KMS-11 (cell line): ENCODE measurements around the gene CATSPER1.
"Not testable (repeated sequence)": the region's sequence is repeated elsewhere in the genome, so short reads cannot be mapped to it uniquely, and the experiment has no call there.

Experiments used
- H2AFZ ChIP-seq: fragments of 200-600 bp; sonication (generic); 2 replicates; pipeline ENCODE4 v1.6.1; 2016; ENCODE audit warnings: antibody characterized with exemption, mixed run types, low read depth
- H3K27ac ChIP-seq: fragments of 200-600 bp; sonication (generic); 2 replicates; pipeline ENCODE4 v1.6.1; 2016; ENCODE audit warnings: mild to moderate bottlenecking, mixed run types
- H3K27me3 ChIP-seq: fragments of 200-600 bp; sonication (generic); 2 replicates; pipeline ENCODE4 v1.6.1; 2017; ENCODE audit warnings: mild to moderate bottlenecking, low read depth, mixed run types, moderate library complexity; ENCODE audit not compliant: insufficient read depth
- H3K36me3 ChIP-seq: fragments of 200-600 bp; sonication (generic); 2 replicates; pipeline ENCODE4 v1.6.1; 2017; ENCODE audit warnings: mild to moderate bottlenecking, mixed run types; ENCODE audit not compliant: insufficient read depth
- H3K4me1 ChIP-seq: fragments of 200-600 bp; sonication (generic); 2 replicates; pipeline ENCODE4 v1.6.1; 2016; ENCODE audit warnings: mild to moderate bottlenecking, low read depth, mixed run types; ENCODE audit not compliant: poor library complexity, severe bottlenecking
- H3K4me2 ChIP-seq: fragments of 200-600 bp; sonication (generic); 2 replicates; pipeline ENCODE4 v1.7.0; 2016; ENCODE audit warnings: mild to moderate bottlenecking, mixed run types
- H3K4me3 ChIP-seq: fragments of 200-600 bp; sonication (generic); IDR thresholded peaks from 2 replicates; pipeline ENCODE4 v1.6.1; 2017; ENCODE audit warnings: low read depth, low read length, mixed read lengths; ENCODE audit not compliant: insufficient read depth
- H3K79me2 ChIP-seq: fragments of 200-600 bp; sonication (generic); 2 replicates; pipeline ENCODE4 v1.6.1; 2016; ENCODE audit warnings: low read depth, mixed run types; ENCODE audit not compliant: insufficient read depth
- H3K9ac ChIP-seq: fragments of 200-600 bp; sonication (generic); 2 replicates; pipeline ENCODE4 v1.6.1; 2016; ENCODE audit warnings: mild to moderate bottlenecking, mixed run types
- H4K20me1 ChIP-seq: fragments of 200-600 bp; sonication (generic); 2 replicates; pipeline ENCODE4 v1.6.1; 2016; ENCODE audit warnings: mild to moderate bottlenecking, mixed run types; ENCODE audit not compliant: insufficient read depth
- CTCF ChIP-seq: fragments of 200-600 bp; sonication (generic); conservative IDR thresholded peaks from 2 replicates; pipeline ENCODE4 v1.6.1; 2017; ENCODE audit warnings: low read depth, mild to moderate bottlenecking, antibody characterized with exemption, low read length, moderate library complexity, mixed read lengths

The CATSPER1 gene

DNA sequence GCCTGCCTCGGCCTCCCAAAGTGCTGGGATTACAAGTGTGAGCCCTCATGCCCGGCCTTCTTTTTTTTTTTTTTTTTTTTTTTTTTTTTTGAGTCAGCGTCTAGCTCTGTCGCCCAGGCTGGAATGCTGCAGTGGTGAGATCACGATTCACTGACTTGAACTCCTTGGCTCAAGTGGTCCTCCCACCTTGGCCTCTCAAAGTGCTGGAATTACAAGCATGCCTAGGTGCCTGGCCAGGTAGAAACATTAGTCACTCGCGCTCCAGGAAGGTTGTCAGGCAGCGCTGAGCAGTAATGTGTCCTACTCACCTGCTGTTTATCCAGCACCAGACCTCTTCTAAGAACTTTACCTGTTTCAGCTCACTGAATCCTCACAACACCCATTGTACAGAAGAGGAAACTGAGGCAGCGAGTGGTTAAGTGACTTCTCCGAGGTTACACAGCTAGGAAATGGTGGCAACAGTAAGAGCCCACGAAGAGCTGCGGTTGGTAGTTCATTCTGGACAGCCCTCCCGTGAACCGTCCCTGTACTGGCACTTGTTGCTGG, 15.0 kb downstream of the CATSPER1 start:
- Histone ChIP-seq H3K4me3 (no peak overlapping the region), H4K20me1 (no peaks in the 10 kb centered on the region), H3K79me2 (no peaks in the 10 kb centered on the region), H3K9ac (no peak overlapping the region), H2AFZ (no peak overlapping the region), H3K36me3 (no peaks in the 10 kb centered on the region), H3K4me2 (no peak overlapping the region), H3K4me1 (peaks cover 7% of the 10 kb centered on the region), H3K27ac (no peak overlapping the region), H3K27me3 (no peaks in the 10 kb centered on the region)
- no peak for TF ChIP-seq CTCF

DNA sequence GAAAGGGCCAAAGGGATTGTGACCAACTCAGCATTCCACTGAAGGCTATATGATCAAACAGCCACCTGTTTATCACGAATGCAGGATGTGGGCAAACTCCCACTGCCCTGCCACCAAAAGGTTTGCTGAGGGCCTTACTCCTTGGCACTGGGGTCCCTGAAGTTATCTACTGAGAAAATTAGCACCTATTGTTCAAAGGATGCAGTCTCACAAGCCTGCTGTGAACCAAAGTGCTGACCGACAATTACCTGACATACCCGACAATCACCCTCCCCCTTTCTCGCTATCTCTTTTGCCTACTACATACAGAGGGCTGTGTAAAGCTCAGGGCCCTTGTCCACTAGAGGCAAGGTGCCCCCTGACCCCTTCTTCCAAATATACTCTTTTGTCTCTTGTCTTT, 16.2 kb downstream of the CATSPER1 start:
- H3K9ac ChIP-seq, H2AFZ ChIP-seq, H3K27ac ChIP-seq, H4K20me1 ChIP-seq, H3K36me3 ChIP-seq, H3K79me2 ChIP-seq, H3K4me3 ChIP-seq, H3K4me2 ChIP-seq, H3K27me3 ChIP-seq: not testable (repeated sequence)
- H3K4me1 ChIP-seq, result peaks cover 13% of the 10 kb centered on the region

- Histone ChIP-seq H3K79me2 (no peaks in the 10 kb centered on the region), H3K4me2 (no peak overlapping the region), H3K4me3 (no peak overlapping the region), H4K20me1 (no peaks in the 10 kb centered on the region), H3K36me3 (0 out of 2 replicates have a peak, but pooled peaks cover 5% of the 10 kb centered on the region), H3K4me1 (peaks cover 18% of the 10 kb centered on the region), H3K9ac (no peak overlapping the region), H3K27me3 (no peaks in the 10 kb centered on the region), H2AFZ (no peak overlapping the region), H3K27ac (no peak overlapping the region)
- TF ChIP-seq CTCF, result no peak
These were observed 17.7 kb downstream of the CATSPER1 start for GRCh38 chr11:66008468-66009101.

DNA sequence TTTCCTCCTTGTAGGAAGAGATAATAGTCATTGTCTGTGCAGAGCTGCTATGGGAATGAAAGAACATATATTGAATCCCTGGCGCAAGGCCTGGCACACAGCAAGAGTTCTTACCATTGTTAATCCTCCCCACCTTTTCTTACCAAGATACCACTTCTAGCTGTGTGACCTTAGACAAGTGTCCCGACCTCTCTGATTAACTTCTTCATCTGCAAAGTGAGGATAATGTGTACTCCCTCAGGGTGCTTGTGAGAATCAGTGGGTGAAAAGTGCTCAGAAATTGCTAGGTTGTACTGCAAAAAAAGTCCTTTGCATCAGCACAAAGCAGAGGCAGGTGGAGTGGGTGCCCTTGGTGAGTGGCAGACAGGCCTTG, 18.2 kb downstream of the CATSPER1 start:
- no peak overlapping the region for H3K4me2 ChIP-seq
- peaks cover 18% of the 10 kb centered on the region for H3K4me1 ChIP-seq
- no peak overlapping the region for H3K27ac ChIP-seq
- H3K9ac ChIP-seq, result no peak overlapping the region
- H3K36me3 ChIP-seq, result 0 out of 2 replicates have a peak, but pooled peaks cover 5% of the 10 kb centered on the region
- no peaks in the 10 kb centered on the region for H3K27me3 ChIP-seq
- TF ChIP-seq CTCF, result no peak
- no peak overlapping the region for H2AFZ ChIP-seq
- H3K79me2 ChIP-seq, result peaks cover 4% of the 10 kb centered on the region; the same call in 1 of the 2 replicates
- no peak overlapping the region for H3K4me3 ChIP-seq
- H4K20me1 ChIP-seq, result no peaks in the 10 kb centered on the region

GRCh38 chr11:66007201-66007634, 19.1 kb downstream of the CATSPER1 start:
- no peaks in the 10 kb centered on the region for H3K27me3 ChIP-seq
- no peak overlapping the region for H3K9ac ChIP-seq
- no peak overlapping the region for H3K4me2 ChIP-seq
- 0 out of 2 replicates have a peak, but pooled peaks cover 5% of the 10 kb centered on the region for H3K36me3 ChIP-seq
- H3K4me3 ChIP-seq, result no peak overlapping the region
- H3K4me1 ChIP-seq, result peaks cover 18% of the 10 kb centered on the region
- H2AFZ ChIP-seq, result no peak overlapping the region
- peaks cover 8% of the 10 kb centered on the region; the same call in 1 of the 2 replicates for H3K79me2 ChIP-seq
- no peaks in the 10 kb centered on the region for H4K20me1 ChIP-seq
- no peak for TF ChIP-seq CTCF
- H3K27ac ChIP-seq, result no peak overlapping the region
